ENCODE results near the gene FAM118A. TPM values are rescaled to one million over a fixed set of nuclear protein-coding genes. Genes with fewer than 3 reads are reported as not detected.

Gene FAM118A
- total and polyA plus RNA-seq, 2 of the 8 experiments (the other 6 are each of a cell fraction or from before 2014, with no cell fraction given): 8.5 to 18.6 TPM

DNA sequence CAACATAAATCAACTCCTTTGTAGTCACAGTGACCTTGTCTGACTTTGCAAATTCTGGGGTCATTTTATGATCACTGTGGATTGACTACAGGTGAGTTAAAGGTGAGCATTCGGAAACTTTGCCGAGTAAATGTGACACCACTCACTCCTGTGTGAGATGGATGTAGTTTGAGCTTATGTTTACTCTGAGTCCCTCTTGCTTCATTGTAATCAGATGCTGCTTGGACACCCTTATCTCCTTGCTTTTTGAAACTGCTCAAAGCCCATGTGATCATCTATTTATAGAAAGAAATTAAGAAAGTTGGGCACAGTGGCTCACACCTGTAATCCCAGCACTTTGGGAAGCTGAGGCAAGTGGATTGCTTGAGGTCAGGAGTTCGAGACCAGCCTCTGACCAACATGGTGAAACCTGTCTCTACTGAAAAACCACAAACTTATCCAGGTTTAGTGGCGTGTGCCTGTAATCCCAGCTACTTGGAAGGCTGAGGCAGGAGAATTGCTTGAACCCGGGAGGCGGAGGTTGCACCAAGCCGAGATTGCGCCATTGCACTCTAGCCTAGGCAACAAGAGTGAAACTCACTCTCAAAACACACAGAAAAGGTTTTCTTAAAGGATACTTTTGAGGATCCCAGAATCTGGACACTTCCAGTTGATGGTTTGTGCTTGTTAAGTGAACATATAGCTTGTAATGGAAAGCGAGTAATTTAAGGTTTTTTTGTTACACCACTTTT lies 7.2 kb downstream of the FAM118A start:
- Histone ChIP-seq H2BK15ac (ENCODE audit: low read length) (no peak overlapping the region), H3K27ac (ENCODE audit: low read depth, low read length) (no peak overlapping the region), H3K9ac (replicated peaks in 1 of 4; ENCODE audit: extremely low read depth in 1 of 4, low read depth in 3 of 4, low read length in 3 of 4) (no peak overlapping the region), H3K56ac (replicated peaks; ENCODE audit: insufficient read length, low read depth, low read length) (no peak overlapping the region), H3K79me1 (ENCODE audit: low read depth, low read length) (peaks cover 8% of the 10 kb centered on the region), H3K4me3 (ENCODE audit: extremely low read depth in 1 of 4, insufficient read depth in 2 of 4, low read depth in 3 of 4, low read length in 4 of 4) (no peak overlapping the region), H3K79me2 (ENCODE audit: control insufficient read depth in 1 of 2, insufficient read depth in 2 of 2, low read length in 2 of 2) (peaks cover 0 to 58% of the 10 kb centered on the region in 2 experiments; a peak in 3 of 4 replicates), H3K36me3 (ENCODE audit: control insufficient read depth in 2 of 4, insufficient read depth in 4 of 4, low read length in 3 of 4) (no peaks in the 10 kb centered on the region), H2BK5ac (ENCODE audit: low read depth, low read length) (no peak overlapping the region), H2BK20ac (ENCODE audit: low read length) (no peak overlapping the region), H2BK120ac (replicated peaks; ENCODE audit: low read depth, low read length) (no peak overlapping the region), H3K14ac (ENCODE audit: insufficient read length) (no peak overlapping the region), H2AK5ac (ENCODE audit: low read depth, low read length) (peak overlapping the region; percentile 61; the same call in 1 of the 2 replicates), H4K91ac (replicated peaks; ENCODE audit: insufficient read length, low read length) (no peak overlapping the region), H3K18ac (ENCODE audit: extremely low read depth, low read length) (no peak overlapping the region), H2BK12ac (ENCODE audit: low read depth, low read length) (no peak overlapping the region), H4K8ac (ENCODE audit: extremely low read depth, insufficient read depth, low read length) (no peak overlapping the region), H3K23me2 (ENCODE audit: low read depth, low read length) (no peaks in the 10 kb centered on the region), H4K5ac (ENCODE audit: insufficient read length, low read depth, low read length) (no peak overlapping the region), H2AFZ (ENCODE audit: low read length) (no peak overlapping the region), H3K4me2 (ENCODE audit: insufficient read depth in 1 of 2, low read depth in 2 of 2, low read length in 2 of 2) (no peak overlapping the region), H4K20me1 (replicated peaks in 1 of 2; ENCODE audit: control insufficient read depth in 1 of 2, insufficient read depth in 2 of 2, low read length in 2 of 2) (peaks cover 0 to 12% of the 10 kb centered on the region in 2 experiments), H3K9me3 (ENCODE audit: insufficient read depth in 2 of 2, low read depth in 1 of 2, low read length in 1 of 2) (no peaks in the 10 kb centered on the region), H3K27me3 (replicated peaks in 1 of 4; ENCODE audit: control insufficient read depth in 3 of 4, extremely low read depth in 1 of 4, insufficient read depth in 3 of 4, low read length in 3 of 4) (no peaks in the 10 kb centered on the region), H3K23ac (ENCODE audit: insufficient read length) (no peak overlapping the region), H3K4me1 (replicated peaks in 1 of 4; ENCODE audit: control insufficient read depth in 3 of 4, insufficient read depth in 4 of 4, low read length in 3 of 4) (no peaks in the 10 kb centered on the region; a peak in 3 of 7 replicates), H3K4ac (replicated peaks; ENCODE audit: insufficient read length, low read depth, low read length) (no peak overlapping the region)
- no peak for FAIRE-seq
- ChIA-PET POLR2A (ENCODE audit: partially characterized antibody) (interaction anchor here (0.6 to 1.6 kb wide), 2 partner anchors 21 to 32 kb away, joined by 3 to 5 read pairs; no protein-coding TSS in a partner anchor), CTCF (ENCODE audit: partially characterized antibody) (interaction anchor here (0.6 to 1.6 kb wide), 8 partner anchors 11 to 314 kb away, joined by 3 to 7 read pairs (median 4); no protein-coding TSS in a partner anchor)
- WGBS, 2 experiments (ENCODE audit: extremely low coverage in 1 of 2, insufficient coverage in 1 of 2, insufficient read length in 1 of 2, insufficient replicate concordance in 2 of 2, low coverage in 1 of 2, low lambda C conversion rate in 2 of 2, missing lambda C conversion rate in 1 of 2): 93% methylated on average over 9 of the region's 9 CpGs; no CpG with 5 or more reads in 1 of the 2 experiments
- DNase-seq (ENCODE audit: low read depth in 1 of 2, low spot score in 2 of 2): no peak
- TF ChIP-seq RFX5 (IDR thresholded peaks at IDR 0.05; ENCODE audit: borderline replicate concordance, low read depth, low read length) (no peak), TCF12 (IDR thresholded peaks at IDR 0.05; ENCODE audit: low read depth, low read length) (no peak), SP4 (IDR thresholded peaks at IDR 0.05; ENCODE audit: low read length) (no peak), CHD1 (IDR thresholded peaks at IDR 0.05; ENCODE audit: low read depth, low read length) (no peak), RBBP5 (IDR thresholded peaks at IDR 0.05; ENCODE audit: borderline replicate concordance, low read depth, low read length) (no peak)
